GM21447 (cell line): ENCODE data around the gene PIP5K1B.
"Not testable (repeated sequence)": the region's sequence is repeated elsewhere in the genome, so short reads cannot be mapped to it uniquely, and the experiment has no call there.

Experiments
- ATAC-seq: cut with Tn5 transposase; IDR thresholded peaks from one replicate; pipeline ENCODE4 v1.9.1; 2021; ENCODE audit not compliant: unreplicated experiment

Gene PIP5K1B, protein sequence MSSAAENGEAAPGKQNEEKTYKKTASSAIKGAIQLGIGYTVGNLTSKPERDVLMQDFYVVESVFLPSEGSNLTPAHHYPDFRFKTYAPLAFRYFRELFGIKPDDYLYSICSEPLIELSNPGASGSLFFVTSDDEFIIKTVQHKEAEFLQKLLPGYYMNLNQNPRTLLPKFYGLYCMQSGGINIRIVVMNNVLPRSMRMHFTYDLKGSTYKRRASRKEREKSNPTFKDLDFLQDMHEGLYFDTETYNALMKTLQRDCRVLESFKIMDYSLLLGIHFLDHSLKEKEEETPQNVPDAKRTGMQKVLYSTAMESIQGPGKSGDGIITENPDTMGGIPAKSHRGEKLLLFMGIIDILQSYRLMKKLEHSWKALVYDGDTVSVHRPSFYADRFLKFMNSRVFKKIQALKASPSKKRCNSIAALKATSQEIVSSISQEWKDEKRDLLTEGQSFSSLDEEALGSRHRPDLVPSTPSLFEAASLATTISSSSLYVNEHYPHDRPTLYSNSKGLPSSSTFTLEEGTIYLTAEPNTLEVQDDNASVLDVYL

GRCh38 chr9:68704814-68705530 lies at the start of gene PIP5K1B:
TSS of gene PIP5K1B (plus strand) at chr9:68705240. CDS start at chr9:68822615, 117,375 bp downstream.
- peak; percentile 71 for ATAC-seq

DNA sequence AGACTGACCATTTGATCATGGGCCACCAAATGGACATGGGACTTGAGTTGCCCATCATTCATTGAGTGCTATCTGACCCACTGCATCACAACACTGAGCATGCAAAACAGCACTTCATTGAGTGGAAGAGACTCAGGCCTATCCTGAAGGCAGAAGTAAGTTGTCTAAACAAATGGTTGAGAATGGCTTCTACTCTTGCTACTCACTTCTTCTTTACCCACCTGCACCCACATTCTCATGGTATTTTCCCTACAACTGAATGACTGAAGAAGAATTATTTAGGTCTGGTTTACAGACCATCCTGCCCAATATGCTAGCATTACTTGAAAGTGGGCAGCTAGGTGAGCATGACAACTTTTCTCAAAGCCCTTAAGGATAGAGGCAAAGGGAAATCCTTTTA lies 41.0 kb upstream of the PIP5K1B start:
- no peak for ATAC-seq

DNA sequence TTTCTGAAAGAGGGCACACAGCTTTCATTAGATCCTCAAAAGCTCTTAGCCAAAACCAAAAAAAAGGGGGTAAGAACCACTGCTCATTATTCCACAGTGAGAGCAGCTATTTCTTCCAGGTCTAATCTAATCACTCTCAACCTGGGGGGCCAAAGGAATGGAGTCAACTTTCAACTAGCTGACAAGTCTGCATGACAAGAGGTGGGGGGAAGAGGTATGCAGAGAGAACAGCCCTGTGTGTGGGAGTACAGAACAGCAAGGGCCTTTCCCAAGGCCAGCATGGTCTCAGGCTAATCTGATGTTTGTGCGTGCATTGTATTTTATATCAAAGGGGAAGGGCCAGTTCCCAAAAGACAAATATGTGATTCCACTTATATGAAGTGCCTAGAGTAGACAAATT lies 36.9 kb upstream of the PIP5K1B start:
- ATAC-seq: no peak

DNA sequence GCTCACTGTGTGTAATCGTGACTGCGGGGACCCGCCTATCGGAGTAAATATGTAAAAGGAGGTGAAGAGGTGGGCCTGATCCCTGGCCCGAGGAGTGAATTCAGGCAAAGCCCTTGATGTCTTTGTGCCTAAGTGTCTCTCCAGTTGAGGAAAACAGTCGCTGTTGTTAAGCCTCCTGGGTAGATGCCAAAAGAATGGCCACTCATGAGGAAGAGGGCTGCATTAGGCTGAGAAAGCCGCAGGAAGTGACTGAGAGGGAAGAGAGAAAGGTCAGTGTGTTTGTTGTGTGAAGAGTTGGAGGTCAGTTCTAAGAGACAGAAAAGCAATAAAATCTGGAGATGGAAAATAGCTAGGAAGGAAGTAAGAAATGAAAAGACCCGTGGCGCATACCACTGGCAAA lies 35.8 kb upstream of the PIP5K1B start:
- no peak for ATAC-seq

- peak; percentile 87 for ATAC-seq
Measured at GRCh38 chr9:68672215-68672614, 32.8 kb upstream of the PIP5K1B start.

- no peak for ATAC-seq
Measured at GRCh38 chr9:68672625-68673024, 32.4 kb upstream of the PIP5K1B start.

- no peak for ATAC-seq
Measured at GRCh38 chr9:68678430-68678829, 26.6 kb upstream of the PIP5K1B start.

GRCh38 chr9:68683433-68683832 lies 21.6 kb upstream of the PIP5K1B start:
- ATAC-seq: no peak

- ATAC-seq: no peak
Measured at GRCh38 chr9:68685213-68685612, 19.8 kb upstream of the PIP5K1B start.

- peak; percentile 64 for ATAC-seq
Measured at GRCh38 chr9:68685770-68686169, 19.3 kb upstream of the PIP5K1B start.

GRCh38 chr9:68690088-68690487 lies 15.0 kb upstream of the PIP5K1B start:
- no peak for ATAC-seq

- no peak for ATAC-seq
Measured at GRCh38 chr9:68692519-68692918, 12.5 kb upstream of the PIP5K1B start.

DNA sequence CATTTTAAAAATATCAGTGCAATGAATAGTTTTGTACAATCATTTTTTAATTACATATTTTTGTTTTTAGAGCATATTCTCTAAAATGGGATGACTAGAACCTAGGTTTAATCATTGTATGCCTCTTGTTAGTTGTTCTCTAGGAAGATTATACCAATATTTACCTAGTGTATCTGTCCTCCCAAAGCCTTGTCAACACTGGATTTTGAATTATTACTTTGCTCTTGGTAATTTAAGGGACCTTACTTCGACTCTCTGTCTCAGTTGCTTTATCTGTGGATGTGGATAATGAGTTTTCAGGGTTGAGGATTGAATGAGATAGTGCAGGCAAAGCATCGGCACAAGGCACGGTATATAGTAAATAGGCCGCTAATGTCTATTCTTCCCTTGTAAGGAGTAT lies 10.9 kb upstream of the PIP5K1B start:
- no peak for ATAC-seq

GRCh38 chr9:68697851-68698250 lies 7.2 kb upstream of the PIP5K1B start:
- ATAC-seq: no peak

DNA sequence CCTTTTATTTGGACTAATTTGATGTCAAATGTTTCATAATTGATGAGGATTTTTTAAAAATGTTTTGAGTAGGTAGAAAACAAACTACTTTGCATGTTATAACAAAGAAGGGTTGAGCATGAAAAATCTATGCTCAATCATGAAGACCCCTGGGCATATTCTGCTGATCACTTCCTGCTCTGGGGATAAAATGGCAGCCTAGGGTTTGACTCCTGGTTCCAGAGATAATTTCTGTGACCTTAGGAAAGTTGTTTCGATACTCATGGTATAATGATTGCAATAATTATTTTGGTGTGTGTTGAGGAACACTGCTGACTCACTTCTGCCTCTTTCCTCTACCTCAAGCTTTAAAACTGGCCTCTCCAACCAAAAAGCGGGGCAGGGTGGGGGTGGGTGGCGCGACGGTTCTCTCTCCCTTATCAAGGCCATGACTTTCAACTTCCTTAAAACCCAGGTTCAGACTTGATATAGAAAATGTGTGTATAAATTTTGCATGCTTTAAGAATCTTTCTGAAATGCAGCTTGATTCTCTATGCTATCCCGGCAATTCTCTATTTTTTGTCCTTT lies 6.0 kb upstream of the PIP5K1B start:
- no peak for ATAC-seq

GRCh38 chr9:68699625-68700024 lies 5.4 kb upstream of the PIP5K1B start:
- not testable (repeated sequence) for ATAC-seq

DNA sequence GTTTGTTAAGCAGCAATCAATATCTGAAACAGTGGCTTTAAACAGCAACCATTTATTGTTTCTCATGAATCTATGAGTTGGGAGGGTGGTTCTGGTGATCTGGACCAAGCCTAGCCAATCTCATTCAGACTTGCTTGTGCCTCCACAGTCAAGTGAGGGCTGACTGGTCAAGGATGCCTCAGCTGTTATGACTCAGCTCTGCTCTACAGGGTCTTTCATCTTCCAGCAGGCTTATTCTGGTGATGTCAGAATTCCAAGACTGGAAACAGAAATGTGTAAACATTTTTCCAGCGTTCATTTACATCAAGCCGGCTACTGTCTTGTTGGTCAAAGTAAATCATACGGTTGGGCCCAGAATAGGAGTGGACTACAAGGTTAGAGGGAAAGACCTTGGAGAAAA lies 2.5 kb upstream of the PIP5K1B start:
- ATAC-seq: no peak

GRCh38 chr9:68703672-68704071 lies 1.4 kb upstream of the PIP5K1B start:
- no peak for ATAC-seq

DNA sequence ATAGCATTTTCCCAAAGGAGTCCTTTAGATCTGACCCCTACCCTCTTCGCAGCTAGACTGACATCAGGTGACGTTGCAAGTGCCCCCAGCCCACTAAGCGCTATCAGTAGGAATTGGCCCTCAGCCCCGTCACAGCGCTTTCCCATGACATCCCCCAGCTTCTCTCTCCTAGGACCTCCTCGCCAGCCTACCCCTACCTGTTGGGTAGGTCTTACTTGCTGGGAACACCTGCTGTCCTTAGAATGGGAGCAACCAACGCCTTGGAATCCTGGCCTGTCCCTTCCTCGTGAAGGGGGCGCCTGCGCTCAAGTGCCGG lies 584 bp upstream of the PIP5K1B start:
- ATAC-seq: no peak

DNA sequence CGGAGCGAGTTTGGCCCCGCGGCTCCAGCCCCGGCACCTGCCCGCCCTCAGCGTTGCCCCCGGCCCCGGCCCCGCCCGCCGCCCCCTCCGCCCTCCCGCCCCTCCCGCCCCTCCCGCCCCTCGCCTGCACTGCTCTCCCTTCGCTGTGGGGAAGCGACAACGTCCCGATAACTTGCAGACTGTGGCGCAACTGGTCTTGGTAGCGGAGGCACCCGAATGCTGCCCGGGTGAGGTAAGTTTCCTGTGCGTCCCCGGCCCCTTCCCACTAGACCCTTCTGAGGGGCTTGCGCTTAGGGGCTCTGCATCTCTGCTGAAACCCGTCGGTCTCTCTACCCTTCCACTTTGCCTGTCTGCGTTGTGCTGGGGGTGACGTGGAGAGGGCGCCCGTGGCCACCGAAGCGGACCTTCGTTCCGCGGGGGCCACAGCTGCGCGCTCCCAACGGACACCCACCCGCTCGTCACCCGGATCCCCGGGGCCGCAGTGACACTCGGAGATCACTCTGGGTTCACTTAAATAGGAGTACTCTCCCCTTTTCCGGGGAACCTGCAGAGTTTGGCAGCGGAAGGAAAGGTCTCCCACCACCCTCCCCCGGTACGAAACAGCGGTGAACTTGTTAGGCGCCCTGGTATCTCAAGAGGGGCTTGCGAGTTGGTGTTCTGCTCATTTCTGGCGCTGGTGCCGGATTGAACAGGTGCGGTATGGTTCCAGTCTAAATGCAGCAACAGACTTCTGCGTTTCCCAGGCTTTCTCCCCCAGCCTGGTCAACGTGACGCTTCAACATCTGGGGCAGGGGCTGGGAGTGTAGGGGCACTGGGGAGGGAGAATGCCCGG lies 707 bp downstream of the PIP5K1B start:
- ATAC-seq: peak; percentile 12
